ENCODE measurements around the gene PCAT6. TPM values are rescaled to one million over a fixed set of nuclear protein-coding genes. Genes with fewer than 3 reads are reported as not detected.
A peak's percentile ranks its signal among the peaks of the same experiment; 100 is the strongest.

Gene PCAT6
- total RNA-seq, 1 experiment from 2014 or later = 2.2 TPM

DNA sequence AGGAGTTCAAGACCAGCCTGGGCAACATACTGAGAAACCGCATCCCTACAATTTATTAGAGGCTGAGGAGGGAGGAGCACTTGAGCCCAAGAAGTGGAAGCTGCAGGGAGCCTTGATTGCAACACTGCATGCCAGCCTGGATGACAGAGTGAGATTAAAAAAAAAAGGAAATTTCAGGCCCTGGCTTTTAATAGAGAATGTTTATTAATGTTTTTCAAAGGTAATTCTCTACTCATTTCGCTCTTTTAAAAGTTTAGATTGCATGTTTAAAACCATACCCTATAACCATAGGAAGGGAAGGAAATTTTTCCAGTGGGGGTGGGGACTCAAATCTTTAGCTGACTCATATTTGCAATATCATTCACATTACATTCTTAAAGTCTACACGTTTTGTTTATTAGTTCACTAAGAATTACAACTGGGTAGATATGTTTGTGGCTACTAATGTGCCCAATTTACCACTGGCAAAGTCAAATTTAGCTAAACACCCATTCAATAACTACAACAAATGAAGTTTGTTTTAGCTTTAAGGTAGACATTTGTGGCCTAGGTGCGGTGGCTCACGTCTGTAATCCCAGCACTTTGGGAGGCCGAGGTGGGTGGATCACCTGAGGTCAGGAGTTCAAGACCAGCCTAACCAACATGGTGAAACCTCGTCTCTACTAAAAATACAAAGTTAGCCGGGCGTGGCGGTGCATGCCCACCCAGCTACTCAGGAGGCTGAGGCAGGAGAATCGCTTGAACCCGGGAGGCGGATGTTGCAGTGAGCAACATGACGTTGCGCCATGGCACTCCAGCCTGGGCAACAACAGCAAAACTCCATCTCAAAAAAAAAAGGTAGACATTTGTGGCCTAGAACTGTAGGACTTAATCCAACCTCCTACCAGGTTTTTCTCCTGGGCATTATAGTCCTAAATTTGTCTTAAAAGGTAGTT lies 7.5 kb upstream of the PCAT6 start:
- TF ChIP-seq SIN3A (IDR thresholded peaks at IDR 0.05; ENCODE audit: borderline replicate concordance, insufficient read depth, low read depth, low read length) = no peak
- H3K4me3 ChIP-seq (ENCODE audit: low read depth in 2 of 2, low read length in 2 of 2) = no peak overlapping the region
- ChIA-PET CTCF (no interaction called here), POLR2A (no interaction called here)
- intact Hi-C loops (cut with micrococcal nuclease; ENCODE audit: unreplicated experiment) (no loop called here), in situ Hi-C loops (cut with HindIII; ENCODE audit: low pct_unique_long_range_greater_than_20kb, low sequenced_read_pairs) (no loop called here)
- H3K27ac ChIP-seq (ENCODE audit: low read length) = peak overlapping the region; percentile 72
- DNase-seq (ENCODE audit: low read depth, low spot score) (no peak), ATAC-seq (no peak)
- no peaks in the 10 kb centered on the region; the same call in 1 of the 2 replicates for H3K36me3 ChIP-seq (ENCODE audit: control insufficient read depth, insufficient read depth, low read length)
- H3K4me1 ChIP-seq (ENCODE audit: control insufficient read depth, insufficient read depth, low read length) = peaks cover 42% of the 10 kb centered on the region
- no peaks in the 10 kb centered on the region for H3K9me3 ChIP-seq (ENCODE audit: control insufficient read depth, insufficient read depth, low read depth, low read length)
- no TSS peak for BruUV-seq (replicated peaks)
- H3K27me3 ChIP-seq (ENCODE audit: control insufficient read depth, insufficient read depth, low read length) = no peaks in the 10 kb centered on the region

- Histone ChIP-seq H3K36me3 (ENCODE audit: control insufficient read depth, insufficient read depth, low read length) (no peaks in the 10 kb centered on the region; the same call in 1 of the 2 replicates), H3K9me3 (ENCODE audit: control insufficient read depth, insufficient read depth, low read depth, low read length) (no peaks in the 10 kb centered on the region), H3K4me1 (ENCODE audit: control insufficient read depth, insufficient read depth, low read length) (peaks cover 43% of the 10 kb centered on the region), H3K27ac (ENCODE audit: low read length) (peak overlapping the region; percentile 89), H3K27me3 (ENCODE audit: control insufficient read depth, insufficient read depth, low read length) (no peaks in the 10 kb centered on the region), H3K4me3 (ENCODE audit: low read depth in 2 of 2, low read length in 2 of 2) (no peak overlapping the region)
- POLR2A ChIA-PET = no interaction called here
- in situ Hi-C loops (cut with HindIII; ENCODE audit: low pct_unique_long_range_greater_than_20kb, low sequenced_read_pairs) (no loop called here), intact Hi-C loops (cut with micrococcal nuclease; ENCODE audit: unreplicated experiment) (no loop called here)
- DNase-seq (ENCODE audit: low read depth, low spot score) = no peak
- BruUV-seq (replicated peaks) = no TSS peak
- CTCF ChIA-PET = no interaction called here
- ATAC-seq = no peak
- TF ChIP-seq, protein P1, sequence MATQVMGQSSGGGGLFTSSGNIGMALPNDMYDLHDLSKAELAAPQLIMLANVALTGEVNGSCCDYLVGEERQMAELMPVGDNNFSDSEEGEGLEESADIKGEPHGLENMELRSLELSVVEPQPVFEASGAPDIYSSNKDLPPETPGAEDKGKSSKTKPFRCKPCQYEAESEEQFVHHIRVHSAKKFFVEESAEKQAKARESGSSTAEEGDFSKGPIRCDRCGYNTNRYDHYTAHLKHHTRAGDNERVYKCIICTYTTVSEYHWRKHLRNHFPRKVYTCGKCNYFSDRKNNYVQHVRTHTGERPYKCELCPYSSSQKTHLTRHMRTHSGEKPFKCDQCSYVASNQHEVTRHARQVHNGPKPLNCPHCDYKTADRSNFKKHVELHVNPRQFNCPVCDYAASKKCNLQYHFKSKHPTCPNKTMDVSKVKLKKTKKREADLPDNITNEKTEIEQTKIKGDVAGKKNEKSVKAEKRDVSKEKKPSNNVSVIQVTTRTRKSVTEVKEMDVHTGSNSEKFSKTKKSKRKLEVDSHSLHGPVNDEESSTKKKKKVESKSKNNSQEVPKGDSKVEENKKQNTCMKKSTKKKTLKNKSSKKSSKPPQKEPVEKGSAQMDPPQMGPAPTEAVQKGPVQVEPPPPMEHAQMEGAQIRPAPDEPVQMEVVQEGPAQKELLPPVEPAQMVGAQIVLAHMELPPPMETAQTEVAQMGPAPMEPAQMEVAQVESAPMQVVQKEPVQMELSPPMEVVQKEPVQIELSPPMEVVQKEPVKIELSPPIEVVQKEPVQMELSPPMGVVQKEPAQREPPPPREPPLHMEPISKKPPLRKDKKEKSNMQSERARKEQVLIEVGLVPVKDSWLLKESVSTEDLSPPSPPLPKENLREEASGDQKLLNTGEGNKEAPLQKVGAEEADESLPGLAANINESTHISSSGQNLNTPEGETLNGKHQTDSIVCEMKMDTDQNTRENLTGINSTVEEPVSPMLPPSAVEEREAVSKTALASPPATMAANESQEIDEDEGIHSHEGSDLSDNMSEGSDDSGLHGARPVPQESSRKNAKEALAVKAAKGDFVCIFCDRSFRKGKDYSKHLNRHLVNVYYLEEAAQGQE (IDR thresholded peaks at IDR 0.05; ENCODE audit: insufficient read depth in 1 of 2, low read depth in 2 of 2, low read length in 1 of 2) = no peak
- TF ChIP-seq SIN3A (IDR thresholded peaks at IDR 0.05; ENCODE audit: borderline replicate concordance, insufficient read depth, low read depth, low read length) (no peak), CTCF (IDR thresholded peaks at IDR 0.05) (no peak), POLR2AphosphoS5 (IDR thresholded peaks at IDR 0.05; ENCODE audit: low read depth, low read length) (no peak), TCF7L2 (IDR thresholded peaks at IDR 0.05; ENCODE audit: low read depth, low read length) (no peak)
These were observed 6.6 kb upstream of the PCAT6 start for GRCh38 chr1:202804126-202804525.

Data from Panc1 (cell line).